Upper lobe of right lung (tissue), 1 donor: ENCODE data around the gene NIN. TPM values are rescaled to one million over a fixed set of nuclear protein-coding genes. Genes with fewer than 3 reads are reported as not detected.
"Not testable (repeated sequence)": the region's sequence is repeated elsewhere in the genome, so short reads cannot be mapped to it uniquely, and the experiment has no call there.

ENCODE experiments used
- ATAC-seq: fragments of 200-7000 bp; cut with Tn5 transposase; one replicate; pipeline ENCODE4 v1.9.1; 2020; ENCODE audit warnings: mild to moderate bottlenecking, moderate library complexity
- DNase-seq: peaks from one replicate; pipeline ENCODE4 v3.0.0-alpha.2; 2020
- H3K27ac ChIP-seq: fragments of 200-600 bp; one replicate; pipeline ENCODE4 v1.8.0; 2022
- H3K27me3 ChIP-seq: fragments of 200-600 bp; one replicate; pipeline ENCODE4 v1.8.0; 2022; ENCODE audit warnings: mild to moderate bottlenecking
- H3K36me3 ChIP-seq: fragments of 200-600 bp; one replicate; pipeline ENCODE4 v1.8.0; 2022
- H3K4me1 ChIP-seq: fragments of 200-600 bp; one replicate; pipeline ENCODE4 v1.8.0; 2022
- H3K4me3 ChIP-seq: fragments of 200-600 bp; one replicate; pipeline ENCODE4 v1.8.0; 2022; ENCODE audit warnings: mild to moderate bottlenecking
- H3K9me3 ChIP-seq: fragments of 200-600 bp; one replicate; pipeline ENCODE4 v1.8.0; 2022
- intact Hi-C: fragments of 100-400 bp; cut with DNase I; formaldehyde crosslinking; loops from one replicate; pipeline ENCODE4 v1.11.0; 2022
- total RNA-seq: library from RNA; stranded (reverse); fragmentation: NEBNext Ultra II Directional; extraction: Animal tissue kit (Norgen Biotek cat#: 25700); gene quantifications from one replicate; pipeline ENCODE4 v1.2.1, GENCODE V29; 2021
- TF ChIP-seq, protein P1 (sequence below): fragments of 200-600 bp; IDR thresholded peaks from one replicate; pipeline ENCODE4 v1.8.0; 2022; ENCODE audit warnings: antibody characterized with exemption
- donor health status: DM: no; HTN: yes; CAD: no; lungs with severe emphysema.

NIN gene
- total RNA-seq, 1 donor from 2014 or later: 37.5 TPM

DNA sequence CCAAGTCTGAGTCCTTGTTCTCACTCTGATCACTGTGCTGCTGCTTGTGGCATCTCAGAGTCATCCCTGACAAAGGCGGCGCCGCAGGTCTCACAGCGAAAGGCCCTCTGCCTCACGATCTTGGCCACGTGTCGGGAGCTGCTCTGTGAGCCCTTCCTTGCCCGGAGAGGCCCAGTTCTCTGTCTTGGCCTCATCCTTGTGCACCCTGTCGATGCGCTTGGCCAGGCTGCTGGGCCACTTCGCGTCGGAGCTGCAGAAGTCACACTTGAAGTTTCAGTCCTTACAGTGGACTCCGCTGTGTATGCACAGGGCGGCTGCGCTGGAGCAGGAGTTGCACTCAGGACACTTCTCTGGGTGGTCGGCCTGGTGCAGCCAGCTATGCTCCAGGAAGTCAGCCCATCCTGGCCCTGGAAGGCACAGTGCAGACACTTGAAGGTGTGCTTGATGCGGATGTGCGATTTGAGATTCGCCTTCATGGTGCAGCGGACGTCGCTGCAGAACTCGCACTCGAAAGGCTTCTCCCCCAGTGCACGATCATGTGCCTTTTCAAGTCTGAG, 126.4 kb downstream of the NIN start:
- no peak for ATAC-seq
- Histone ChIP-seq H3K4me3 (no peak overlapping the region), H3K4me1 (no peaks in the 10 kb centered on the region), H3K27ac (no peak overlapping the region), H3K36me3 (no peaks in the 10 kb centered on the region), H3K27me3 (no peaks in the 10 kb centered on the region), H3K9me3 (no peaks in the 10 kb centered on the region)
- no peak for DNase-seq
- TF ChIP-seq, protein P1, sequence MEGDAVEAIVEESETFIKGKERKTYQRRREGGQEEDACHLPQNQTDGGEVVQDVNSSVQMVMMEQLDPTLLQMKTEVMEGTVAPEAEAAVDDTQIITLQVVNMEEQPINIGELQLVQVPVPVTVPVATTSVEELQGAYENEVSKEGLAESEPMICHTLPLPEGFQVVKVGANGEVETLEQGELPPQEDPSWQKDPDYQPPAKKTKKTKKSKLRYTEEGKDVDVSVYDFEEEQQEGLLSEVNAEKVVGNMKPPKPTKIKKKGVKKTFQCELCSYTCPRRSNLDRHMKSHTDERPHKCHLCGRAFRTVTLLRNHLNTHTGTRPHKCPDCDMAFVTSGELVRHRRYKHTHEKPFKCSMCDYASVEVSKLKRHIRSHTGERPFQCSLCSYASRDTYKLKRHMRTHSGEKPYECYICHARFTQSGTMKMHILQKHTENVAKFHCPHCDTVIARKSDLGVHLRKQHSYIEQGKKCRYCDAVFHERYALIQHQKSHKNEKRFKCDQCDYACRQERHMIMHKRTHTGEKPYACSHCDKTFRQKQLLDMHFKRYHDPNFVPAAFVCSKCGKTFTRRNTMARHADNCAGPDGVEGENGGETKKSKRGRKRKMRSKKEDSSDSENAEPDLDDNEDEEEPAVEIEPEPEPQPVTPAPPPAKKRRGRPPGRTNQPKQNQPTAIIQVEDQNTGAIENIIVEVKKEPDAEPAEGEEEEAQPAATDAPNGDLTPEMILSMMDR: no peak
- intact Hi-C loops: no loop called here

DNA sequence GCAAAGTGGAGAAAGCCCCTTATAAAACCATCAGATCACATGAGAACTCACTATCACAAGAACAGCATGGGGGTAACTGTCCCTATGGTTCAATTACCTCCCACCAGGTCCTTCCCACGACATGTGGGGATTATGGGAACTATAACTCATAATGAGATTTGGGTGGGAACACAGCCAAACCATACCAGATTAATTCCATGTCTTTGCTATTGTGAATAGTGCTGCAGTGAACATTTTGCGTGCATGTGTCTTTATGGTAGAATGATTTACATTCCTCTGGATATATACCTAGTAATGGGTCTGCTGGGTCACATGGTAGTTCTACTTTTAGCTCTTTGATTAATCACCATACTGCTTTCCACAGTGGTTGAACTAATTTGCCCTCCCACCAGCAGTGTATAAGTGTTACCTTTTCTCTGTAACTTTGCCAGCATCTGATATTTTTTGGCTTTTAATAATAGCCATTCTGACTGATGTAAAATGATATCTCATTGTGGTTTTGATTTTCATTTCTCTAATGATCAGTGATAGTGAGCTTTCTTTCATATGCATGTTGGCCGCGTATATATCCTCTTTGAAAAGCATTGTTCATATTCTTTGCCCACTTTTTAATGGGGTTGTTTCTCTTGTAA, 133.2 kb downstream of the NIN start:
- DNase-seq (no peak), ATAC-seq (no peak)
- Histone ChIP-seq H3K9me3 (no peaks in the 10 kb centered on the region), H3K4me3 (no peak overlapping the region), H3K27me3 (no peaks in the 10 kb centered on the region), H3K27ac (no peak overlapping the region), H3K36me3 (no peaks in the 10 kb centered on the region), H3K4me1 (no peaks in the 10 kb centered on the region)
- TF ChIP-seq, protein P1: no peak
- intact Hi-C loops: no loop called here

DNA sequence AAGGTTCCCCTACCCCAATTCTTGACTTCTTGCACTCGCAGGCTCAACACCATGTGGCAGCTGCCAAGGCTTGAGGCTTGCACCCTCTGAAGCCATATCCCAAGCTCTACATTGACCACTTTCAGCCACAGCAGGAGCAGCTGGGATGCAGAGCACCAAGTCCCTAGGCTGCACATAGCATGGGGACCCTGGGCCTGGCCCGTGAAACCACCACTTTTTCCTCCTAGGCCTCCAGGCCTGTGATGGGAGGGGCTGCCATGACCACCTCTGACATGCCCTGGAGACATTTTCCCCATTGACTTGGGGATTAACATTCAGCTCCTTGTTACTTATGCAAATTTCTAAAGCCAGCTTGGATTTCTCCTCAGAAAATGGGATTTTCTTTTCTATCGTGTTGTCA, 136.7 kb downstream of the NIN start:
- H3K27ac ChIP-seq, H3K9me3 ChIP-seq, DNase-seq, H3K4me1 ChIP-seq, intact Hi-C loops, H3K36me3 ChIP-seq, ATAC-seq, H3K4me3 ChIP-seq, H3K27me3 ChIP-seq: not testable (repeated sequence)

DNA sequence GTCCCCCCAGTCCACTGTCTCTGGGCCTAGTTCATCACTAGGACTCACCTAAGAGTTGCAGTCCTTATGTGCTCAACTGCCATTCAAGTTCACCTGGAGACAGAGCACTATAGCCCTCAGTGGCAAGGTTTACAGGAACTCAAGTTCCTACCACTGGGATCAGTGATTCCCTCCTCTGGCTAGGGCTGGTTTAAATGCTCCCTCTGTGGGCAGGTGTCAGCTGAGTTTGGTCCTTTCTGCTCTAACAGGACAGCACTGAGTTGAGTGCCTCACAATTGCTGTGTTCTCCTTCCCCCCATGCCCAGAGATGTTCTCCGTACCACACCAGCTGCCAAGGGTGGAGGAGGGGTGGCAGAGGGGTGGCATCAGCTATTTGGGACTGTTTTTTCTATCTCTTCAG, 142.1 kb downstream of the NIN start:
- ATAC-seq: peak; percentile 20
- Histone ChIP-seq H3K27me3 (no peaks in the 10 kb centered on the region), H3K4me3 (no peak overlapping the region), H3K27ac (no peak overlapping the region), H3K36me3 (no peaks in the 10 kb centered on the region), H3K9me3 (no peaks in the 10 kb centered on the region), H3K4me1 (no peaks in the 10 kb centered on the region)
- intact Hi-C loops: no loop called here
- TF ChIP-seq, protein P1: no peak
- DNase-seq: no peak

DNA sequence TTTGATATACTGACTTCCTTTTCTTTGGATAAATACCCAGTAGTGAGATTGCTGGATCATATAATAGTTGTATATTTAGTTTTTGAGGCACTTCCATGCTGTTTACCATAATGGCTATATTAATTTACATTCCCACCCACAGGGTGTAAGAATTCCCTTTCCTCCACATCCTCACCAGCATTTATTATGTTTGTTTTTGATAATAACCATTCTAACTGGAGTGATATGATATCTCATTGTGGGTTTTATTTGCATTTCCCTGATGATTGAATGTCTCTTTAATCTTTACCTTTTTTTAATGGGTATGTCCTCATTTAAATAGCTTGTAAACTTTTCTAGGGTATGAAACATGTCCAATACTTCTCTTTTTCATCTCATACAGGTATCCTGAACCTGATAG, 151.3 kb downstream of the NIN start:
- ATAC-seq (no peak), DNase-seq (no peak)
- Histone ChIP-seq H3K27ac (no peak overlapping the region), H3K4me3 (no peak overlapping the region), H3K9me3 (no peaks in the 10 kb centered on the region), H3K27me3 (no peaks in the 10 kb centered on the region), H3K4me1 (no peaks in the 10 kb centered on the region), H3K36me3 (no peaks in the 10 kb centered on the region)
- intact Hi-C loops: no loop called here
- TF ChIP-seq, protein P1: no peak

DNA sequence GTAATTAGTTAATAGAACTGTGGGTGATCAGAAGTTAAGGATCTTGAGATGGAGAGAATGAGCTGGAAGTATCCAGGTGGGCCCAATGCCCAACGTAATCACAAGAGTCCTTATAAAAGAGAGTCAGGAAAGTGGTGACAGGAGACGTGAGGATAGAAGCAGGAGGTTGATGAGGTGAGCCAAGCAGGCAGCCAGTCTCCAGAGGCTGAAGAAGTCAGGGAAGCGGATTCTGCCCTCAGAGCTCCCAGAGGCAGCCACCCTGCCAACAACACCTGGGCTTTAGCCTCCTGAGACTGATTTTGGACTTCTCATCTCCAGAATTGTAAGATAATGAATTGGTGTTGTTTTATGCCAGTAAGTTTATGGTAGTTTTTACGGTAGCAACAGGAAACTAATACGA, 152.8 kb downstream of the NIN start:
- ATAC-seq: no peak
- no peaks in the 10 kb centered on the region for H3K27me3 ChIP-seq
- DNase-seq: no peak
- intact Hi-C loops: no loop called here
- no peak overlapping the region for H3K4me3 ChIP-seq
- no peaks in the 10 kb centered on the region for H3K36me3 ChIP-seq
- peak overlapping the region; percentile 7 for H3K27ac ChIP-seq
- TF ChIP-seq, protein P1: no peak
- no peaks in the 10 kb centered on the region for H3K9me3 ChIP-seq
- no peaks in the 10 kb centered on the region for H3K4me1 ChIP-seq
